ENCODE measurements around the gene CAMSAP3. TPM values are rescaled to one million over a fixed set of nuclear protein-coding genes. Genes with fewer than 3 reads are reported as not detected.

The CAMSAP3 gene
- polyA plus RNA-seq, 1 of the 3 experiments (the other 2 are of a cell fraction) = 0.08 TPM

GRCh38 chr19:7550987-7551761, 44.5 kb upstream of the CAMSAP3 start:
- CTCF ChIA-PET = interaction anchor here (1.0 to 3.2 kb wide), 2 partner anchors 17 to 130 kb away, joined by 4 to 18 read pairs; partner anchors contain the start of gene TRAPPC5
- H4K20me1 ChIP-seq (ENCODE audit: insufficient read depth) = no peaks in the 10 kb centered on the region
- no peak overlapping the region for H3K4me2 ChIP-seq
- no peaks in the 10 kb centered on the region for H3F3A ChIP-seq (replicated peaks; ENCODE audit: insufficient read depth)
- no peaks in the 10 kb centered on the region for H3K9me2 ChIP-seq
- H3K9me3 ChIP-seq = no peaks in the 10 kb centered on the region
- H3K4me3 ChIP-seq (ENCODE audit: low read depth in 2 of 2, low read length in 1 of 2) = peak overlapping the region in 1 of 2 experiments; percentile 32; a peak in 1 of 4 replicates
- DNase-seq = peak; percentile 98
- H3K27me3 ChIP-seq (ENCODE audit: insufficient read depth) = no peaks in the 10 kb centered on the region
- H3K9ac ChIP-seq = no peak overlapping the region
- no peaks in the 10 kb centered on the region for H3K79me2 ChIP-seq (ENCODE audit: insufficient read depth)
- peak overlapping the region in 1 of 2 experiments; percentile 34; a peak in 1 of 4 replicates for H3K27ac ChIP-seq (ENCODE audit: low read depth in 2 of 2, low read length in 1 of 2)
- H3K36me3 ChIP-seq (replicated peaks in 1 of 2; ENCODE audit: control insufficient read depth in 1 of 2, insufficient read depth in 2 of 2, low read length in 1 of 2) = peaks cover 13 to 20% of the 10 kb centered on the region in 2 experiments
- TF ChIP-seq JUND (IDR thresholded peaks at IDR 0.05) (no peak), CHD2 (IDR thresholded peaks at IDR 0.05; ENCODE audit: low read length, partially characterized antibody) (peak; percentile 95)
- WGBS (ENCODE audit: low lambda C conversion rate) = 59% methylated on average over 22 of the region's 51 CpGs
- H3K4me1 ChIP-seq (ENCODE audit: control insufficient read depth in 1 of 2, insufficient read depth in 2 of 2, low read depth in 1 of 2, low read length in 1 of 2) = no peaks in the 10 kb centered on the region; a peak in 1 of 4 replicates
- POLR2A ChIA-PET = interaction anchor here (1.5 kb wide), 1 partner anchor 16 kb away, joined by 4 read pairs; the partner anchor contains the start of gene PNPLA6
- no peak overlapping the region for H2AFZ ChIP-seq (ENCODE audit: low read depth)

- Histone ChIP-seq H2AFZ (ENCODE audit: low read depth) (no peak overlapping the region), H3F3A (replicated peaks; ENCODE audit: insufficient read depth) (no peaks in the 10 kb centered on the region), H3K9ac (no peak overlapping the region), H3K36me3 (replicated peaks in 1 of 2; ENCODE audit: control insufficient read depth in 1 of 2, insufficient read depth in 2 of 2, low read length in 1 of 2) (peaks cover 21 to 31% of the 10 kb centered on the region in 2 experiments), H3K4me3 (ENCODE audit: low read depth in 2 of 2, low read length in 1 of 2) (no peak overlapping the region), H3K4me1 (ENCODE audit: control insufficient read depth in 1 of 2, insufficient read depth in 2 of 2, low read depth in 1 of 2, low read length in 1 of 2) (no peaks in the 10 kb centered on the region; a peak in 1 of 4 replicates), H3K27ac (ENCODE audit: low read depth in 2 of 2, low read length in 1 of 2) (no peak overlapping the region), H3K79me2 (ENCODE audit: insufficient read depth) (no peaks in the 10 kb centered on the region), H3K27me3 (ENCODE audit: insufficient read depth) (no peaks in the 10 kb centered on the region), H4K20me1 (ENCODE audit: insufficient read depth) (no peaks in the 10 kb centered on the region), H3K9me2 (no peaks in the 10 kb centered on the region), H3K9me3 (no peaks in the 10 kb centered on the region), H3K4me2 (no peak overlapping the region)
- CTCF ChIA-PET = interaction anchor here (0.8 to 3.2 kb wide), 3 partner anchors 16 to 199 kb away, joined by 3 to 18 read pairs (median 14); partner anchors contain the start of gene TRAPPC5
- TF ChIP-seq EZH2phosphoT487 (IDR thresholded peaks at IDR 0.05; ENCODE audit: borderline replicate concordance, low read depth) (no peak), FOSL2 (IDR thresholded peaks at IDR 0.05; ENCODE audit: borderline replicate concordance, low read depth) (no peak)
- peak; percentile 15 for DNase-seq
- POLR2A ChIA-PET = no interaction called here
- 87% methylated on average over 2 of the region's 2 CpGs for WGBS (ENCODE audit: low lambda C conversion rate)
Measured at GRCh38 chr19:7552781-7553180, 42.9 kb upstream of the CAMSAP3 start.

- no peak overlapping the region for H3K4me2 ChIP-seq
- ChIA-PET POLR2A (no interaction called here), CTCF (interaction anchor here (1.2 to 2.7 kb wide), 3 partner anchors 14 to 126 kb away, joined by 3 to 19 read pairs (median 5); partner anchors contain the start of gene TRAPPC5)
- peaks cover 34 to 43% of the 10 kb centered on the region in 2 experiments for H3K36me3 ChIP-seq (replicated peaks in 1 of 2; ENCODE audit: control insufficient read depth in 1 of 2, insufficient read depth in 2 of 2, low read length in 1 of 2)
- H3K79me2 ChIP-seq (ENCODE audit: insufficient read depth) = no peaks in the 10 kb centered on the region
- no peak overlapping the region for H2AFZ ChIP-seq (ENCODE audit: low read depth)
- H3F3A ChIP-seq (replicated peaks; ENCODE audit: insufficient read depth) = no peaks in the 10 kb centered on the region
- H3K4me1 ChIP-seq (ENCODE audit: control insufficient read depth in 1 of 2, insufficient read depth in 2 of 2, low read depth in 1 of 2, low read length in 1 of 2) = no peaks in the 10 kb centered on the region; a peak in 1 of 4 replicates
- H3K9me2 ChIP-seq = no peaks in the 10 kb centered on the region
- no peak overlapping the region for H3K4me3 ChIP-seq (ENCODE audit: low read depth in 2 of 2, low read length in 1 of 2)
- H3K27ac ChIP-seq (ENCODE audit: low read depth in 2 of 2, low read length in 1 of 2) = no peak overlapping the region
- TF ChIP-seq ELF1 (IDR thresholded peaks at IDR 0.05) = no peak
- TF ChIP-seq, protein P1, sequence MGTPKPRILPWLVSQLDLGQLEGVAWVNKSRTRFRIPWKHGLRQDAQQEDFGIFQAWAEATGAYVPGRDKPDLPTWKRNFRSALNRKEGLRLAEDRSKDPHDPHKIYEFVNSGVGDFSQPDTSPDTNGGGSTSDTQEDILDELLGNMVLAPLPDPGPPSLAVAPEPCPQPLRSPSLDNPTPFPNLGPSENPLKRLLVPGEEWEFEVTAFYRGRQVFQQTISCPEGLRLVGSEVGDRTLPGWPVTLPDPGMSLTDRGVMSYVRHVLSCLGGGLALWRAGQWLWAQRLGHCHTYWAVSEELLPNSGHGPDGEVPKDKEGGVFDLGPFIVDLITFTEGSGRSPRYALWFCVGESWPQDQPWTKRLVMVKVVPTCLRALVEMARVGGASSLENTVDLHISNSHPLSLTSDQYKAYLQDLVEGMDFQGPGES (IDR thresholded peaks at IDR 0.05; ENCODE audit: low read depth, low read length) = no peak
- no peak for TF ChIP-seq RAD21 (IDR thresholded peaks at IDR 0.05; ENCODE audit: low read length)
- no peak for TF ChIP-seq USF1 (IDR thresholded peaks at IDR 0.05; ENCODE audit: borderline replicate concordance, low read depth)
- no peak for TF ChIP-seq RCOR1 (IDR thresholded peaks at IDR 0.05; ENCODE audit: low read length)
- no peak for TF ChIP-seq NRF1 (IDR thresholded peaks at IDR 0.05; ENCODE audit: low read depth, low read length)
- no peak for TF ChIP-seq FOXJ3 (CRISPR knock-in tag; IDR thresholded peaks at IDR 0.05)
- no peak for TF ChIP-seq RFX5 (IDR thresholded peaks at IDR 0.05; ENCODE audit: low read length)
- TF ChIP-seq NFIC (IDR thresholded peaks at IDR 0.05; ENCODE audit: borderline replicate concordance) = no peak
- no peak for TF ChIP-seq SIN3A (IDR thresholded peaks at IDR 0.05; ENCODE audit: borderline replicate concordance, low read depth, low read length)
- TF ChIP-seq POLR2AphosphoS5 (IDR thresholded peaks at IDR 0.05; ENCODE audit: low read depth, low read length) = no peak
- no peak for TF ChIP-seq EP300 (IDR thresholded peaks at IDR 0.05; ENCODE audit: borderline replicate concordance in 1 of 2, low read depth in 1 of 2, low read length in 1 of 2)
- H4K20me1 ChIP-seq (ENCODE audit: insufficient read depth) = no peaks in the 10 kb centered on the region
- H3K9ac ChIP-seq = no peak overlapping the region
- DNase-seq = no peak
- WGBS (ENCODE audit: low lambda C conversion rate) = 94% methylated on average over 16 of the region's 28 CpGs
- no peaks in the 10 kb centered on the region for H3K27me3 ChIP-seq (ENCODE audit: insufficient read depth)
- no peaks in the 10 kb centered on the region for H3K9me3 ChIP-seq
Measured at GRCh38 chr19:7554565-7554964, 41.1 kb upstream of the CAMSAP3 start.

Data from SK-N-SH (cell line).